Activated CD4-positive, CD25-positive, alpha-beta regulatory T cell treated with anti-CD3 and anti-CD28 coated beads, Interleukin-2, amount 50 U/mL, for 24 hours (primary cell): ENCODE data around the gene MXD3.
"Not testable (repeated sequence)": the region's sequence is repeated elsewhere in the genome, so short reads cannot be mapped to it uniquely, and the experiment has no call there.

ENCODE experiments used
- ATAC-seq, 2 donors: fragments of 150-1000 bp; cut with Tn5 transposase; one replicate each; pipeline ENCODE4 v1.10.0; 2021; ENCODE audit warnings: mild to moderate bottlenecking in 1 of 2, moderate library complexity in 1 of 2

The MXD3 gene

DNA sequence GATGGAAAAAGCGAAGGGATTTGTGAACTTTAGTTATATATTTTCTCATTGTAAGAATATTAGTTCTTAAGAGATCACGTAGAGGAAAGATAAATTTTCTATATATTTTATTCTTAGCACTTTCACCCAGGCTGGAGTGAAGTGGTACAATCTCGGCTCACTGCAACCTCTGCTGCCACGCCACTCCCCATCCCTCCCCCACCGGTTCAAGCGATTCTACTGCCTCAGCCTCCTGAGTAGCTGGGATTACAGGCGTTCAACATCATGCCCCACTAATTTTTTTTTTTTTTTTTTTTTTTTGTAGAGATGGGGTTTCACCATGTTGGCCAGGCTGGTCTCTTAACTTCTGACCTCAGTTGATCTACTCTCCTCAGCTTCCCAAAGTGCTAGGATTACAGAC, 50.7 kb downstream of the MXD3 start:
- ATAC-seq = no peak

GRCh38 chr5:177258711-177259110, 53.0 kb downstream of the MXD3 start:
- not testable (repeated sequence) for ATAC-seq
